ENCODE data around the gene TRNT1.
A peak's percentile ranks its signal among the peaks of the same experiment; 100 is the strongest.

The TRNT1 gene

DNA sequence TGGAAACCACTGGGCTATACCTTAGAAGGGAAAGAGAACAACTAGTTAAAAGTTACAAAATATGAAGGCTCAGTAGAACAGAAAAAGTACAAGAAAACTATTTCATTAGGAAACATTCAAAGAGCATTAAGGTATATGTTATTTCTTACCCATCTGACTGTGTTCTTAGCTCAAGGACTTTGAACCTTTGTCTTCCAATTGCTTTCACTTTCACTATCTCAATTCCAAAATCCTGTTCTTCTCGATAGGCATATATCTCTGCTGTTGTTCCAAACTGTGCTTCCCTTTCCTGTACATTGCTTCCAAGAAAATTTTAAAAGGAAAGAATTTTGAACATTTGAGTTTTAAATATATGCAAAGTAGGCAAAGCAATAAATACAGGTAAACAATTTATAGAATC, 45.9 kb downstream of the TRNT1 start:
- no peak overlapping the region for H3K4me3 ChIP-seq (replicated peaks; ENCODE audit: low read depth, low read length)

DNA sequence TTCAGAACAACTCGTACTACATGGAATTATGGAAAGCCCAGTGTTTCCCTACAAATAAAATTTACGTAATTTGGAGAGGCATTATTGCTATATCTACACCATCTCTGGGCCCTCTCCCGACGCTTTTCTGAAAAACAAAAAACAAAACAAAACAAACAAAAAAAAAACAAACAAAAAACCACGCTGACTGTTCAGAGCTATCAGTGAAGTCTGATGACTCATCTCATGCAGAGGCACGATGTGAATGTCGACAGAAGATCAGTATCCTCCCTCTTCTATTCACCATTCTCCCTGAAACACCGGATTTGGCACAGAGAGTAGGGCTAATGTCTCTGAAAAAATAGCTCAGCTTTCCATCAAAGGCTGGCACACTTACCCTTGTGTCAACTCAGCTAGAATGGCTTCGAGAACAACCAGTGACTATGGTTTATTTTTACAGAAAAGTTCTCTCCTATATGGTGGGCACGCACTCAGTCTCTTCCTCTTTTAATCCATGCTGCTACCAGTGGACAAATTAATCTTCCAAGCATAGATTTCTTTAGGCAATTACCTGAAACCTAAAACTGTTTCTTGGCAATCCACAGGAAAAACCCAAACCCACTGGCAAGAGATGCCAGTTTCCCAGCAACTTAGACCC, 51.2 kb downstream of the TRNT1 start:
- H3K4me3 ChIP-seq (replicated peaks; ENCODE audit: low read depth, low read length): peak overlapping the region; percentile 86
- DNase-seq (ENCODE audit: low read depth): peak; percentile 46
- TF ChIP-seq, protein P1, sequence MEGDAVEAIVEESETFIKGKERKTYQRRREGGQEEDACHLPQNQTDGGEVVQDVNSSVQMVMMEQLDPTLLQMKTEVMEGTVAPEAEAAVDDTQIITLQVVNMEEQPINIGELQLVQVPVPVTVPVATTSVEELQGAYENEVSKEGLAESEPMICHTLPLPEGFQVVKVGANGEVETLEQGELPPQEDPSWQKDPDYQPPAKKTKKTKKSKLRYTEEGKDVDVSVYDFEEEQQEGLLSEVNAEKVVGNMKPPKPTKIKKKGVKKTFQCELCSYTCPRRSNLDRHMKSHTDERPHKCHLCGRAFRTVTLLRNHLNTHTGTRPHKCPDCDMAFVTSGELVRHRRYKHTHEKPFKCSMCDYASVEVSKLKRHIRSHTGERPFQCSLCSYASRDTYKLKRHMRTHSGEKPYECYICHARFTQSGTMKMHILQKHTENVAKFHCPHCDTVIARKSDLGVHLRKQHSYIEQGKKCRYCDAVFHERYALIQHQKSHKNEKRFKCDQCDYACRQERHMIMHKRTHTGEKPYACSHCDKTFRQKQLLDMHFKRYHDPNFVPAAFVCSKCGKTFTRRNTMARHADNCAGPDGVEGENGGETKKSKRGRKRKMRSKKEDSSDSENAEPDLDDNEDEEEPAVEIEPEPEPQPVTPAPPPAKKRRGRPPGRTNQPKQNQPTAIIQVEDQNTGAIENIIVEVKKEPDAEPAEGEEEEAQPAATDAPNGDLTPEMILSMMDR (IDR thresholded peaks at IDR 0.05; ENCODE audit: low read length, missing control alignments): no peak

More for the DNA sequence above, 45.9 kb downstream of the TRNT1 start:
- TF ChIP-seq, protein P1 (IDR thresholded peaks at IDR 0.05; ENCODE audit: low read length, missing control alignments): no peak
- no peak for DNase-seq (ENCODE audit: low read depth)

DNA sequence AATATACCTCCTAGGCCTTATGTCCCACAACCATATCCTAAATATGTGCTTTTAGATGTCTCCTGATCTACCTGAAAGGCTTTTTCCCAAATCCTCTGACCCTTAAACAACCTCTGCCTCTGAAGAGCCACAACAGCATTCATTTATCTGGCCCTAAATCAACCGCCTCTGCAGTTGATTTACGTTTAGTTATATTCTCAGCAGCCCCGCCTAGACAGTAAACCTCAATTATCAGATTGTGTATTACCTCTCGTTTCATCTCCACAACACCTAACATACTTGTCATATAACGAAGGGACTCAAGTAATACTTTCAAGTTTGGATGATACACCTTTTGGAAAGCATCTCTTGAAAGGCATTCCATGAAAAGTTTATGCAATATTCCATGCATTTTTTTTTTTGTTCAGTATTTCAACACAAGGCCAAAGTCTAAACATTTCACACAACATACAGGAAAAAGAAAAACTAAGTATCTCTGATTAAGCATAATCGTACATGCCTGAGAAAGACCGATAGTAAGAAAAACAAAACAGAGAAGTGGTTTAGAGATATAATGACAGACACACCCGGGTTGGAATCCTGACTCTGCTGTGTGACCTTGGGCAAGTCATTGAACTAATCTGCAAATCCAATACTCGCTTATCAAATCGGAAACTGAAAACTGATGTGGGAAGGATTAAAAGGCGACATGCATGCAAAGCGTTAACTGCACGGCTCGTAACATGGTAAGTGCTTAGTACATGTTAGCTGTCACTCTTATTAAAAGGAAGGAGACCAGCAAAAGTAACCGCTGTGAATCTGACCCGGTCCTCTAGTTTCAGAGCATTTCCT, 52.0 kb downstream of the TRNT1 start:
- no peak for DNase-seq (ENCODE audit: low read depth)
- peak overlapping the region; percentile 86 for H3K4me3 ChIP-seq (replicated peaks; ENCODE audit: low read depth, low read length)
- TF ChIP-seq, protein P1 (IDR thresholded peaks at IDR 0.05; ENCODE audit: low read length, missing control alignments): no peak

DNA sequence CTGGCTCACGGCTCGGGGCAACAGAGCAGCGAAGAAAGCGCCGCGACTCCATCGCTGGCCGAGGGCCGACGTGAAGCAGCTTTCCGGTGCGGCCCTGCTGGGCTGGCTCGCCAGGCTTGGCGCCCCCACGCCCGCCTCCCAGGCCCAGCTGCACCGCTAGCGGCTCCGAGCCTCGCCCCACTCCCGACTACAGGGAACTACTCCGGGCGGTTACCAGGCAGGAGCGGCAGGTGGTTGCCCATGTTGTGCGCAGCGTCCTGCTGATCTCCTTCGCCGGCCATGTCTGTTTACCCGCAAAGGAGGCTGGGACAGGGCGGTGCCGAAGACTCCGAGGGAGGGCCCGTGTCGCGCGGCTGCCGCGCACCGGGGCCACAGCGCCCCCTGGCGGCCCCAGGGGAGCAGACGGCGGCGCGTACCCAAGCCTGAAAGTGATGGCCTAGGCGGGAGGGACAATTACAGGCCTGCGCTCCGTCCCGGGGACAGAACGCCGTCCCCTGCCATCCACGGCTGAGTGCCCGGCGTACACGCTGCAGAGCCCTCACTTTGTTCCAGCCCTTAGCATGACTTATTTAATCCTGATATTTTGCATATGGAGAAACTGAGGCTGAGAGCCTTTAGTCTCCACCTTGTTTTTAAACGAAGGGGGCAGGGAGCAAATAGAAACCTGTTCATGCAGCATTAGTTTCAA, 52.8 kb downstream of the TRNT1 start, which contains the start of gene CRBN:
Gene CRBN, minus strand, starts transcription at position 285 of the 688 bp plus-strand sequence. Its CDS starts 4 bp downstream, at position 281.
- TF ChIP-seq, protein P1 (IDR thresholded peaks at IDR 0.05; ENCODE audit: low read length, missing control alignments): peak; percentile 57
- DNase-seq (ENCODE audit: low read depth): peak; percentile 84
- H3K4me3 ChIP-seq (replicated peaks; ENCODE audit: low read depth, low read length): peak within 1 kb of the TSS; percentile 86

DNA sequence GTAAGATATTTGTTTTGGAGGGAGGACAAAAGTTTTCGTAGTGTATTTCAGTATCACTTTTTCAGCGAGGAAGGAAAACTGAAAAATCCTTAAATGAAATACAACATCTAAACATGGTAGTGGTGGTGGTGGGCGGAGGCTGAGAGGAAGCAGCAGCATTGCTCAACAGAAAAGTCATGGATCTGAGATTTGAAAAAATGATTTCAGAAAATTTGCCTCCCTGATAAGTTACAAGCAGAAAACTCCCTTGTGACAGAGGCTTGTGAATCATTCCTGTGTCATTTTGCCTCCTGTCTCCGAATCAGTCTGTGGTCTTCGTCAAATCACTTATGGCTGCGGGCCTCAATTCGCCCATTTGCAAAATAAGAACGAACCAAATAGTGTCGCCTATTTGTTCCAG, 53.7 kb downstream of the TRNT1 start:
- TF ChIP-seq, protein P1 (IDR thresholded peaks at IDR 0.05; ENCODE audit: low read length, missing control alignments): no peak
- DNase-seq (ENCODE audit: low read depth): no peak

DNA sequence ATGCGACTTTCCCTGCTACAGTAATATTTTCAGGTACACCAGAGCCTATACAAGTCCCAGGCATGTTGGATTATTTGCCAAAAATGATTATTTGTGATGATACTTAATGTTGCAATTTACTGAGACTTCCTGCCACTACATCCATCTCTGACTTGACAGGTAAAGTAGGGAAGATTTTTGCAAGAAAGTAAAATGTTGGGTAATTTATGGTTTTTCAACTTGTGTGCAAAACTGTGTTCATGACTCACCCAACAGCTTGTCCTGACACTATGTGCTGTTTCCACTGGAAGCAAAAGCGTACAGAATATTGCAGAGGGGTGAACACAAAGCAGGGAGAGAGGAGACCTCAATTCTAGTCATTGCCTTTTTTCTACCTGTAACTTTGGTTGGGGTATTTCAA, 58.1 kb downstream of the TRNT1 start:
- TF ChIP-seq, protein P1 (IDR thresholded peaks at IDR 0.05; ENCODE audit: low read length, missing control alignments): no peak
- no peak overlapping the region for H3K4me3 ChIP-seq (replicated peaks; ENCODE audit: low read depth, low read length)
- DNase-seq (ENCODE audit: low read depth): no peak

More for the DNA sequence above, 53.7 kb downstream of the TRNT1 start:
- no peak overlapping the region for H3K4me3 ChIP-seq (replicated peaks; ENCODE audit: low read depth, low read length)
